HAP-1 (cell line): ENCODE data around the gene MRPL17.

Experiments used
- DNase-seq, 2 experiments: peaks; one replicate each; pipeline ENCODE4 v3.0.0-alpha.2; 2016 to 2020; ENCODE audit warnings: low spot score in 2 of 2
- H3K27me3 ChIP-seq: fragments of 250-450 bp; sonication (Bioruptor Pico); 2 replicates; pipeline ENCODE4 v1.5.1; 2020; ENCODE audit warnings: low read depth, mild to moderate bottlenecking, moderate library complexity
- H3K36me3 ChIP-seq: fragments of 250-450 bp; sonication (Bioruptor Pico); replicated peaks from 2 replicates; pipeline ENCODE4 v1.5.1; 2020; ENCODE audit warnings: mild to moderate bottlenecking
- H3K4me1 ChIP-seq: fragments of 250-450 bp; sonication (Bioruptor Pico); 2 replicates; pipeline ENCODE4 v1.5.1; 2020; ENCODE audit warnings: mild to moderate bottlenecking
- H3K4me3 ChIP-seq: fragments of 250-450 bp; sonication (Bioruptor Pico); 2 replicates; pipeline ENCODE4 v1.5.1; 2020; ENCODE audit warnings: mild to moderate bottlenecking, moderate library complexity
- H3K9me3 ChIP-seq: fragments of 250-450 bp; sonication (Bioruptor Pico); 2 replicates; pipeline ENCODE4 v1.5.1; 2020; ENCODE audit warnings: mild to moderate bottlenecking, moderate library complexity
- in situ Hi-C: fragments of 300-500 bp; cut with MboI; formaldehyde crosslinking; loops from 3 replicates; pipeline ENCODE4 v1.14.3; 2020; ENCODE audit warnings: low sequenced_read_pairs, inconsistent platforms, mixed read lengths

MRPL17 gene

DNA sequence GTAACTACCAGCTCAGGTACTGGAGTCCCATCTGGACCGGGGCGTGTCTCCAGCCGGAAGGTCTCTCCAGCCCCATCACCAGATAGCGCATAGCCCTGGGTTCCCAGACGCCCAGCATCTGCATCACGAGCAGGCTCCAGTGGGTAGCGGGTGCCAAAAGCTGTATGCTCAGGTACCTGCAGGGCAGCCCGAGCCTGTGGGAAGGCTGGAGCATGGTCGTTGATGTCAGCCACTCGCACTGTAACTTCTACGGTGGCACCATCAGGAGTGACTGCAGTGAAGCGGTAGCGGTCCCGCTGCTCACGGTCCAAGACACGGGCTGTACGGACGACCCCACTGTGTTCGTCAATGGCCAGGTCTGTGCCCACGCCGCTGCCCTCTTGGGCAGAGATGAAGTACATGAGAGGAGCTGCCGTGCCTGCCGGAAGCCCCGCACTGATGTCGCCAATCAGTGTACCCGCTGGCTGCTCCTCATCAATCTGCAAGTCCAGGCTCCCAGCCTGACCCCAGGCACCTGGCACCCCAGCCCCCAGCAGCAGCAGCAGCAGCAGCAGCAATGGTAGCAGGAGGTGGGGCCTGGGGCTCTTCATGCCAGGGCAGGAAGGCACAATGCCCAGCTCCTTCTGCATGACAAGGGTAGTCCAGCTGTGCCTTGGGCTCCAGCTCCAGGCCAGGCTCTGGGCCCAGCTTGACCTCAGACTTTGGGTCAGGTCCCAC is 42.0 kb downstream of the MRPL17 start:
- DNase-seq: no peak
- Histone ChIP-seq H3K27me3 (no peaks in the 10 kb centered on the region), H3K4me1 (no peaks in the 10 kb centered on the region), H3K9me3 (no peaks in the 10 kb centered on the region), H3K36me3 (no peaks in the 10 kb centered on the region), H3K4me3 (no peak overlapping the region)
- in situ Hi-C loops: no loop called here

- Histone ChIP-seq H3K4me1 (no peaks in the 10 kb centered on the region), H3K27me3 (no peaks in the 10 kb centered on the region), H3K36me3 (no peaks in the 10 kb centered on the region), H3K4me3 (no peak overlapping the region), H3K9me3 (no peaks in the 10 kb centered on the region)
- in situ Hi-C loops: no loop called here
- no peak for DNase-seq
Observed at GRCh38 chr11:6640036-6640984, 42.8 kb downstream of the MRPL17 start.

GRCh38 chr11:6638429-6638828 is 44.7 kb downstream of the MRPL17 start:
- Histone ChIP-seq H3K36me3 (no peaks in the 10 kb centered on the region), H3K4me1 (no peaks in the 10 kb centered on the region), H3K27me3 (no peaks in the 10 kb centered on the region), H3K9me3 (no peaks in the 10 kb centered on the region), H3K4me3 (no peak overlapping the region)
- in situ Hi-C loops: no loop called here
- no peak for DNase-seq

- Histone ChIP-seq H3K4me1 (no peaks in the 10 kb centered on the region), H3K9me3 (no peaks in the 10 kb centered on the region), H3K36me3 (no peaks in the 10 kb centered on the region), H3K4me3 (no peak overlapping the region), H3K27me3 (no peaks in the 10 kb centered on the region)
- in situ Hi-C loops: no loop called here
- DNase-seq: no peak
Observed at GRCh38 chr11:6637871-6638270, 45.3 kb downstream of the MRPL17 start.

DNA sequence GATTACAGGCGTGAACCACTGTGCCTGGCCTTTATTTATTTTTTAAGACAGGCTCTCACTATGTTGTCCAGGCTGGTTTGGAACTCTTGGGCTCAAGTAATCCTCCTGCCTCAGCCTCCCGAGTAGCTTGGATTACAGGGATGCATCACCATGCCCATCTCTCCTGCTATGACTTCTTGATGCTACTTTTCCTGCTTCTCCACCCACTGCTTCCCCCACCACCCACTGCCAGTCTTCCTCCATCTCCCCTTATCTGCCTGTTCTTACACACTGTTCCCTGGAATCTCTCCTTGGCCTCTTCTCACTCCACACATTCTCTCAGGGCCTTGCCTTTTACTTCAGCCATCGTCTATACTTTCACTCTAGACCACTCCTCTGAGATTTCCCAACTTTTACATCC is 46.7 kb downstream of the MRPL17 start:
- Histone ChIP-seq H3K36me3 (no peaks in the 10 kb centered on the region), H3K4me3 (no peak overlapping the region), H3K9me3 (no peaks in the 10 kb centered on the region), H3K4me1 (no peaks in the 10 kb centered on the region), H3K27me3 (no peaks in the 10 kb centered on the region)
- DNase-seq: no peak
- in situ Hi-C loops: no loop called here

DNA sequence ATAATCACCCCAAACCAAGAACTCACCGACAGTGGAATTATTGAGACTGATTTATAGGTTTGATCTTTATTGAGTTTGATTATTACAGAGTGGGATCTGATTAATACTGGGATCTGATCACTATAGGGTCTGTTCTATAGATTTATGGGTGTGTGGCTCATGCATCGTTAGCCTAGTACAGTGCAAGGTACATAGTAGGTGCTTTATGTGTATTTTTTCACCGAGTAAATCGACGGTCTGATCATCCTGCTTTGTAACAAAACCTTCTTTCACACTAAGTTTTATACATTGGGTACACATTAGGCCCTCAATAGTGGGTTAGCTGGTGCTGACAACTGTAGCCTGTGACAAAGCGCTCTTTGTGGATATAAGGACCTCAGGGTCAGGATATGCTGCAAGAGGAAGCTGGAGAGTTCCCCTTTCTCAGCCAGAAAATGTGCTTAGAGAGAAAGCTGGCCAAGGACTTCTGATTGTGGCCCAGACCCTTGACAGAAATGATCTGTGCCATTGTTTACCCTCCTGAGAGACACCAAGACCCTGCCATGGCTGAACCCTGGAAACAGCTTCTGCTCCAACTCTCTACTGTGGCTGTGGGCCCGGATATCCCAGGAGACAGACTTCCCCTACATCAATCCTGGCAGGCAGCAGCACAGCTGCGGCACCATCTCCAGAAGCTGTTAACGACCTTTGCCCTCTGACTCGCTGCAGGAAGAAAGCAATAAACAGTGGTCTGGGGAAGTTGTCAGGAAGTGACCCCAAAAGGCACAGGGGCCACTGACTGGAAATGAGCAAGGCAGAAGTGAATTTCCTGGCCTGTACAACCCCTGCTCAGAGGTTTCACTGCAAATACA is 47.8 kb downstream of the MRPL17 start:
- H3K4me1 ChIP-seq: no peaks in the 10 kb centered on the region
- H3K36me3 ChIP-seq: no peaks in the 10 kb centered on the region
- DNase-seq: no peak
- no peaks in the 10 kb centered on the region for H3K27me3 ChIP-seq
- in situ Hi-C loops: no loop called here
- no peak overlapping the region for H3K4me3 ChIP-seq
- H3K9me3 ChIP-seq: no peaks in the 10 kb centered on the region

DNA sequence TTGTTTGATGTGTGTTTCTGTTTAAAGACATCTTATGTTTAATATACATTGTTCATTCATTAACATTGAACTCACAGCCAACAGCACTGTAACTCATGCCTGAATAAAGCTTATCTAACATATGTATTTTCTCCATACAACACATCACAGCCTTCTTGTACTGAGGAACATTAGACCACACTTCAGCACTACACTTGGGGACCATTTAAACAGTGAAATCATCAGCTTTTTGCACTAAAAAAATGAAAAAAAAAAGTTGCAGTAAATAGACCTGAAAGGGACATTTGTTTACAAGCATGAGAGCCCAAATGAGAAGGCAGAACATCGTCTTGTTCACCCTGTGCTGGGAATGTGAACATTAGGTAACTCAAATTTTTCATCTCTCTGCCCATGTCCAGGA is 48.6 kb downstream of the MRPL17 start:
- no peaks in the 10 kb centered on the region for H3K36me3 ChIP-seq
- DNase-seq: no peak
- in situ Hi-C loops: no loop called here
- H3K4me3 ChIP-seq: no peak overlapping the region
- H3K27me3 ChIP-seq: no peaks in the 10 kb centered on the region
- no peaks in the 10 kb centered on the region for H3K4me1 ChIP-seq
- H3K9me3 ChIP-seq: no peaks in the 10 kb centered on the region

DNA sequence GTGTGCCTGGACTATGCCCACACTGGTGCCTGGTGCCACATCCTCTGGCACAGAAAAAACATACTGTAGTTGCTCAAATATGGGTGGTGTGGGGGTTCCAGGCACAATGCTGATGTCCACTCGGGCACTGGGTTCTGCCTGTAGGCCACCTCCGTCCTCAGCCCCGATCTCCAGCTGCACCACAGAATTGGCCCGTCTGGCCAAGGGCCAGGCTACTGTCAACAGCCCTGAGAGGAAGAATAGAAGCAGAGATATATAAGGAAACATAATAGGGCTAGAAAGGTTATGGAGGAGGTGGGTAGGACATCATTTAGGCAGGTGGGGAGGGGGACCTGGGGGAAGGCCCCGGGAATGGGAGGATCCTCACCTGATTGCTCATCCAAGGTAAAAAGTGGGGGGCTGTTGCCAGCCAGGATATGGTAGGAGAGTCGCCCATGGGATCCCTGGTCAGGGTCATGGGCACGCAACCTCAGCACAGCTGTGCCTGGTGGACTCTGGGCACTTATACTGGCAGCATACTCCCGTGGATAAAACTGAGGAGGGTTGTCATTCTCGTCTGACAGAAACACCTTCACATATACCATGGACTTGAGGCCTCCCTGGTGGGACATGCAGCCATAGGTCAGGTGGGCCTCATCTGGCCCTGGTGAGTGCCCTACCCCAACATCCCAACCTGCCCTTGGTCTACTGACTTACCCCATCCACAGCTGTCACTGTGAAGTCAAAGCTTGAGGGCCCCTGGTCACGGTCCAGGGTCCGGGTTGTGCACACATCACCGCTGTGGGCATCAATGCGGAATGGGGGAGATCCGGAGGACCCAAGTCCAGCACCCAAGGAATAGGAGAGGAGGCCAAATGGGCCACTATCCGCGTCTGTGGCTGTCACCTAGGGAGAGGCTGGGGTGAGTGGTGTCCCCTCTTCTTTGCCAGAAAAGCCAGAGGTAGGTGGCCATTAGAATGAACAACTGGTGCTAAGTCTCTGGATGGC is 49.4 kb downstream of the MRPL17 start:
- H3K36me3 ChIP-seq: no peaks in the 10 kb centered on the region
- no peaks in the 10 kb centered on the region for H3K27me3 ChIP-seq
- no peak for DNase-seq
- H3K4me1 ChIP-seq: no peaks in the 10 kb centered on the region
- no peak overlapping the region for H3K4me3 ChIP-seq
- H3K9me3 ChIP-seq: no peaks in the 10 kb centered on the region
- in situ Hi-C loops: no loop called here

GRCh38 chr11:6632116-6633073 is 50.7 kb downstream of the MRPL17 start:
- Histone ChIP-seq H3K27me3 (no peaks in the 10 kb centered on the region), H3K9me3 (no peaks in the 10 kb centered on the region), H3K4me1 (no peaks in the 10 kb centered on the region), H3K36me3 (no peaks in the 10 kb centered on the region), H3K4me3 (no peak overlapping the region)
- in situ Hi-C loops: no loop called here
- no peak for DNase-seq

GRCh38 chr11:6631361-6631890 is 51.7 kb downstream of the MRPL17 start:
- Histone ChIP-seq H3K27me3 (no peaks in the 10 kb centered on the region), H3K4me1 (no peaks in the 10 kb centered on the region), H3K4me3 (no peak overlapping the region), H3K9me3 (no peaks in the 10 kb centered on the region), H3K36me3 (no peaks in the 10 kb centered on the region)
- in situ Hi-C loops: no loop called here
- no peak for DNase-seq

DNA sequence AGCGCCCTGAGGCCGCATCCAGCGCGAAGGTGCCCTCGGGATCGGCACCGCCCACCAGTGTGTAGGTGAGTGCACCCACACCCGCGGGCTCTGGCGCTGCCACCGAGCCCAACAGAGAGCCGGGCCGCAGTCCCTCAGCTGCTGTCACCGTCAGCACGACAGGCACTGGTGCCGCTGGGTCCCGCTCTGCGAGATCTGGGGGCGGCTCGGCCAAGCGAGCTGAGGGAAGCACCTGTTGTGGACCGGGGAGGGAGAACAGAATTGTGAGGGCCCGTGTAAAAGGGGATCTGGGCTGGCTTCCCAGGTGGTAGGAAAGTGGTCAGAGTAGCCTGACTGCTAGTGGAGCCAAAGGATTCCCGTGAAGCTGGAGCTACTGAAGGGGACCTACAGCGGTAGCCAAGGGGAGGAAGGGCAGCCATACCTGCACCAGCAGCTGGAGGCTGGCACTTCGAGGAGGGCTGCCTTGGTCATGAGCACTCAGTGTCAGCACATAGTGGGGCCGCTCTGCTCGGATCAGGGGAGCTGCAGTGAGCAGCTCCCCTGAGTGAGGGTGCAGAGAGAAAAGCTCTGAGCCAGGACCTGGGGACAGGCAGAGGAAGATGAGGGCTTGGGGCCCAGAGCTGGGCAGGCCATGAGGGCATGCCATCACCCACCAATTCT is 52.4 kb downstream of the MRPL17 start:
- Histone ChIP-seq H3K4me1 (no peaks in the 10 kb centered on the region), H3K4me3 (no peak overlapping the region), H3K27me3 (no peaks in the 10 kb centered on the region), H3K9me3 (no peaks in the 10 kb centered on the region), H3K36me3 (no peaks in the 10 kb centered on the region)
- no peak for DNase-seq
- in situ Hi-C loops: no loop called here
